Sigmoid colon (tissue), 4 donors: ENCODE measurements around the gene RASL11A.

ENCODE experiments used
- CTCF ChIP-seq, 4 experiments: fragments of 450-650 bp in 3 of 4; fragments of 200-600 bp in 1 of 4; IDR thresholded peaks; one replicate each; pipeline ENCODE4 v1.5.1; 2016 to 2019; ENCODE audit warnings: antibody characterized with exemption in 4 of 4, mild to moderate bottlenecking in 3 of 4, moderate library complexity in 2 of 4
- EP300 ChIP-seq, 4 donors: sonication (generic); formaldehyde crosslinking; IDR thresholded peaks; one replicate each; pipeline ENCODE4 v1.6.1; 2017; ENCODE audit warnings: antibody characterized with exemption in 4 of 4

GRCh38 chr13:27283906-27284493 is 13.4 kb downstream of the RASL11A start:
- TF ChIP-seq CTCF (IDR thresholded peaks at IDR 0.05) (no peak), EP300 (IDR thresholded peaks at IDR 0.05) (no peak)
